Measurements from ENCODE around the gene GCNT1.
A peak's percentile ranks its signal among the peaks of the same experiment; 100 is the strongest.

The GCNT1 gene

DNA sequence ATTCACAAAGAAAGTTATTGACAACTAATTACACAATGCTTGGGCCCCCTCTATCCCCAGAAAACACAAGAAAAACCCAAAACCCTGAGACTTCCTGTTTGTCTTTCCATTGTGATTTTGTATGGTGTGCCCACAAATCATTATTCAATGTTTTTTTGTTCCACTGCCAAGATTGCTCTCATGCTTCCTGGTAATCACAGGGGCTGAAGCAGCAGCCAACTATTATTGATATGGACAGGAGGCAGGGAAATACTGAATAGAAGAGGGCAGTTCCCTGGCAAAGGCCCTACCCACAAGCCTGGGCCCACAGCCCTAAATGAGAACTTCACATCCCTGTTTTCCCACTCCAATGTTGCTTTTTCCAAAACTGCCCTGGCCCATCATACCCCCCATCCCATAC lies 43.3 kb upstream of the GCNT1 start:
- Histone ChIP-seq H3K36me3 (no peaks in the 10 kb centered on the region), H3K27ac (no peak overlapping the region), H3K9me3 (ENCODE audit: severe bottlenecking) (peaks cover 4% of the 10 kb centered on the region), H3K4me3 (ENCODE audit: low read depth, low read length) (no peak overlapping the region), H3K27me3 (ENCODE audit: insufficient read depth, low read depth, severe bottlenecking) (no peaks in the 10 kb centered on the region)
- TF ChIP-seq, protein P1, sequence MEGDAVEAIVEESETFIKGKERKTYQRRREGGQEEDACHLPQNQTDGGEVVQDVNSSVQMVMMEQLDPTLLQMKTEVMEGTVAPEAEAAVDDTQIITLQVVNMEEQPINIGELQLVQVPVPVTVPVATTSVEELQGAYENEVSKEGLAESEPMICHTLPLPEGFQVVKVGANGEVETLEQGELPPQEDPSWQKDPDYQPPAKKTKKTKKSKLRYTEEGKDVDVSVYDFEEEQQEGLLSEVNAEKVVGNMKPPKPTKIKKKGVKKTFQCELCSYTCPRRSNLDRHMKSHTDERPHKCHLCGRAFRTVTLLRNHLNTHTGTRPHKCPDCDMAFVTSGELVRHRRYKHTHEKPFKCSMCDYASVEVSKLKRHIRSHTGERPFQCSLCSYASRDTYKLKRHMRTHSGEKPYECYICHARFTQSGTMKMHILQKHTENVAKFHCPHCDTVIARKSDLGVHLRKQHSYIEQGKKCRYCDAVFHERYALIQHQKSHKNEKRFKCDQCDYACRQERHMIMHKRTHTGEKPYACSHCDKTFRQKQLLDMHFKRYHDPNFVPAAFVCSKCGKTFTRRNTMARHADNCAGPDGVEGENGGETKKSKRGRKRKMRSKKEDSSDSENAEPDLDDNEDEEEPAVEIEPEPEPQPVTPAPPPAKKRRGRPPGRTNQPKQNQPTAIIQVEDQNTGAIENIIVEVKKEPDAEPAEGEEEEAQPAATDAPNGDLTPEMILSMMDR (IDR thresholded peaks at IDR 0.05; ENCODE audit: low read depth, low read length), result no peak
- DNase-seq, result no peak

DNA sequence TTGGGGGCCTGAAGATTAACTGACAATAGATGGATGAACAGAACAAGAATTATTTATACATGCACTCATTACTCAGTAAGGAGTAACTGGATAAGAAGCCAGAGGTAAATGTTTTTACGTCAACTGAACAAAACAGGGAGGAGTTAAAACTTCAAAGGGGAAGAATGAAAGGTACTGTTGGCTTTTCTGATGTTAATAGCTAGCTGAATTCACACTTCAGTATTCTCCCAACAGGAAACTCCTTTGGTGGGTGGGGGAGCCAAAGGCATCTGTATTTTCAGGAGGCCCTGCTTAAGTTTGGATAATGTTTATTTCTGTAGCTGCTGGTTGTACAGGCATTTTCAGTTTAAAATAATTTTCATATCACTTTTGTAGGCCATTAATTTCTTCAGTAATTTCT lies 41.6 kb upstream of the GCNT1 start:
- H3K27ac ChIP-seq, result no peak overlapping the region
- H3K4me3 ChIP-seq (ENCODE audit: low read depth, low read length), result no peak overlapping the region
- no peak for DNase-seq
- H3K9me3 ChIP-seq (ENCODE audit: severe bottlenecking), result peaks cover 4% of the 10 kb centered on the region
- no peaks in the 10 kb centered on the region for H3K36me3 ChIP-seq
- TF ChIP-seq, protein P1 (IDR thresholded peaks at IDR 0.05; ENCODE audit: low read depth, low read length), result no peak
- H3K27me3 ChIP-seq (ENCODE audit: insufficient read depth, low read depth, severe bottlenecking), result no peaks in the 10 kb centered on the region

DNA sequence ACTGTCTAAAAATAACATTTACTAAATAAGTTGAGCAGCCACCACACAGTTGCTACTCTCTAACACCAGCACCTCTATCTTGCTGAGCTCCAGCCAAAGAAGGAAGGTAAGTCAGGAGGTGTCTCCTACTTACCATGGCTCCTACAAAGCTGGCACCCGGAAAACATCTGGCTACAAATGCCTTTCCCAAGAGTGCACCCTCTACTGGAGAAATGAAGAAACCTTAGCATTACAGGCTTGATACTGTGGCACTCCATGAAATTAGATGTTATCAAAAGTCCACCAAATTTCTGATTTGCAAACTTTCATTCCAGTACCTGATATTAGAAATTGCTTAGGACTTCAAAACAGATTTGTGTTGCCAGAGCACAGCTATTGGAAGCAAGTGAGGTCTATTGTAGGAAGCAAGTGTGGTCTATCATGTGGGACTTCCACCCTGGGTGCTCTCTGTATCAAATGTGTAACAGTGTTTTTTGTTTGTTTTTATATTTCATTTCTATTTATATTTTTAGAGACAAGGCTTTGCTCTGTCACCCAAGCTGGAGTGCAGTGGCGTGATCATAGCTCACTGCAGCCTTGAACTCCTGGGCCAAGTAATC lies 39.1 kb upstream of the GCNT1 start:
- DNase-seq, result no peak
- no peaks in the 10 kb centered on the region for H3K27me3 ChIP-seq (ENCODE audit: insufficient read depth, low read depth, severe bottlenecking)
- no peak overlapping the region for H3K27ac ChIP-seq
- TF ChIP-seq, protein P1 (IDR thresholded peaks at IDR 0.05; ENCODE audit: low read depth, low read length), result peak; percentile 57
- H3K9me3 ChIP-seq (ENCODE audit: severe bottlenecking), result no peaks in the 10 kb centered on the region
- no peak overlapping the region for H3K4me3 ChIP-seq (ENCODE audit: low read depth, low read length)
- H3K36me3 ChIP-seq, result no peaks in the 10 kb centered on the region

DNA sequence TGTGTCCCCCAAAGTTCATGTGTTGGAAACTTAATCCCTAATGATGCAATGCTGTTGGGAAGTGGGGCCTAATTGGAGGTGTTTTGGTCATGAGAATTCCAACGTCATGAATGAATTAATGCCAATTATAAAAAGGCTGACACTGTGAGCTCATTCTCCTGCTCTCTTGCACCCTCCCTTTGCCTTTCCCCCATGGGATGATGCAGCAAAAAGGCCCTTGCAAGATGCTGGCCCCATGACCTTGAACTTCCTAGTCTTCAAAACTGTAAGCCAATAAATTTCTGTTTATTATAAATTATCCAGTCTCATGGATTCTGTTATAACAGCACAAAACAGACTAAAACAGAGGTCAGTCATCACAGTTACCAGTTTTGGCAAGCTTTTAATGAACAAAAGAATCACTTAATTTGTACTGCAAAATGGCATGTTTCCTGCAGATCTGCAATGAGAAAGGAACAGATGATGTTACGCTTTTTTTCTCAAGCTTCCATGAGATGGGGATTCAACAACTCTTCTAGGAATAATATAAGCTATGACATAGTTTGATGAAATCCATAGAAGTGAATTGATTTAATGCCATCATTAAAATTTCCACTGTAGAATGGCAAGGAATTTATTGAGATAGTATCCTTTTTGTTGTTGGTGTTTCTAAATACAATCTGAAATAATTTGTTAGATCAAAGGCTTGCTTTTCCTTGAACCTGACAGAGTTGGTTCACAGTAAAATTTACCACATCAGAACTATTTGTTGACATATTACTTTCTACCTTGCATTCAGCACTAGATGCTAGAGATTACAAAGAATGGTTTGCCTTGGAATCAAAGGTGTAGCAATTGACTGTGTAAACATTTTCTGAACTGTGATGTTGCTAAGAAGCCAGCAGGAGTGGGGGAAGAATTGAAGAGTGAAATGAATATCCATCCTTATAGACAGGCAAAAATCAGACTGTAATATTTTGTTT lies 35.5 kb upstream of the GCNT1 start:
- TF ChIP-seq, protein P1 (IDR thresholded peaks at IDR 0.05; ENCODE audit: low read depth, low read length), result no peak
- no peaks in the 10 kb centered on the region for H3K36me3 ChIP-seq

DNA sequence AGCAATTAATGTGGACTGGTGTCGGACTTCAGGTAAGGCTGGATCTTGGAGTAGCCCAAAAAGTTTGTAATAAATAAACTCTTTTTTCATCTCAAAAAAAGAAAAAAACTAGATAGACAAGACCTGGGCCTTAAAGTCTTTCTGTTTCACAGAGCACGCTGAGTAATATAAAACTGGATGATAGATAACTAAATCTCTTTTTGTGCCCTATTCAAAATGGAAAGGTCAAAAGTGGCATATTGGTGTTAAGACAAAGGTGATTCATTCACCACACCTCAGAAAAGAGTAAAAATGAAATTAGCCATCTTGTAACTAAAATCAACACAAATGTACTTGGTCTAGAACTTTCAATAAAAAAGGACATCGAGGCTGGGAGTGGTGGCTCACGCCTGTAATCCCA lies 34.5 kb upstream of the GCNT1 start:
- H3K36me3 ChIP-seq, result no peaks in the 10 kb centered on the region
- no peak overlapping the region for H3K27ac ChIP-seq
- TF ChIP-seq, protein P1 (IDR thresholded peaks at IDR 0.05; ENCODE audit: low read depth, low read length), result no peak
- H3K27me3 ChIP-seq (ENCODE audit: insufficient read depth, low read depth, severe bottlenecking), result no peaks in the 10 kb centered on the region
- no peak for DNase-seq
- no peak overlapping the region for H3K4me3 ChIP-seq (ENCODE audit: low read depth, low read length)
- no peaks in the 10 kb centered on the region for H3K9me3 ChIP-seq (ENCODE audit: severe bottlenecking)

More for the DNA sequence above, 35.5 kb upstream of the GCNT1 start:
- no peaks in the 10 kb centered on the region for H3K9me3 ChIP-seq (ENCODE audit: severe bottlenecking)
- DNase-seq, result no peak
- H3K27ac ChIP-seq, result no peak overlapping the region
- no peak overlapping the region for H3K4me3 ChIP-seq (ENCODE audit: low read depth, low read length)
- no peaks in the 10 kb centered on the region for H3K27me3 ChIP-seq (ENCODE audit: insufficient read depth, low read depth, severe bottlenecking)

Measured in WERI-Rb-1 (cell line).